WTC11 (cell line): ENCODE results near the gene FNDC1.

Experiments
- JAZF1 ChIP-seq: fragments of 250-450 bp; sonication (Bioruptor Pico); IDR thresholded peaks from 2 replicates; pipeline ENCODE4 v1.9.0; 2021; ENCODE audit warnings: moderate library complexity, mild to moderate bottlenecking, inconsistent platforms
- JUN ChIP-seq: sonication (generic); formaldehyde crosslinking; IDR thresholded peaks from 2 replicates; pipeline ENCODE4 v1.8.0; 2023; ENCODE audit warnings: mild to moderate bottlenecking, missing genetic modification reagents
- NFE2L1 ChIP-seq: sonication (generic); formaldehyde crosslinking; IDR thresholded peaks from 2 replicates; pipeline ENCODE4 v1.8.1; 2023; ENCODE audit warnings: missing genetic modification reagents
- TF ChIP-seq, protein P1 (sequence below): fragments of 200-600 bp; IDR thresholded peaks from 2 replicates; pipeline ENCODE4 v1.8.0; 2022; ENCODE audit warnings: antibody characterized with exemption
- TF ChIP-seq, protein P2 (sequence below): sonication (generic); formaldehyde crosslinking; IDR thresholded peaks from 2 replicates; pipeline ENCODE4 v1.8.1; 2022; ENCODE audit warnings: low read depth, missing genetic modification reagents, borderline replicate concordance
- TF ChIP-seq, protein P3 (sequence below): sonication (generic); formaldehyde crosslinking; conservative IDR thresholded peaks from 2 replicates; pipeline ENCODE4 v1.8.1; 2022; ENCODE audit warnings: mild to moderate bottlenecking, missing genetic modification reagents
- TF ChIP-seq, protein P4 (sequence below): fragments of 250-450 bp; sonication (Bioruptor Pico); IDR thresholded peaks from 2 replicates; pipeline ENCODE4 v1.9.0; 2021; ENCODE audit warnings: moderate library complexity, mild to moderate bottlenecking, inconsistent platforms, borderline replicate concordance
- TF ChIP-seq, protein P5 (sequence below): sonication (generic); formaldehyde crosslinking; IDR thresholded peaks from 2 replicates; pipeline ENCODE4 v1.8.1; 2023; ENCODE audit warnings: mild to moderate bottlenecking, missing genetic modification reagents, borderline replicate concordance

DNA sequence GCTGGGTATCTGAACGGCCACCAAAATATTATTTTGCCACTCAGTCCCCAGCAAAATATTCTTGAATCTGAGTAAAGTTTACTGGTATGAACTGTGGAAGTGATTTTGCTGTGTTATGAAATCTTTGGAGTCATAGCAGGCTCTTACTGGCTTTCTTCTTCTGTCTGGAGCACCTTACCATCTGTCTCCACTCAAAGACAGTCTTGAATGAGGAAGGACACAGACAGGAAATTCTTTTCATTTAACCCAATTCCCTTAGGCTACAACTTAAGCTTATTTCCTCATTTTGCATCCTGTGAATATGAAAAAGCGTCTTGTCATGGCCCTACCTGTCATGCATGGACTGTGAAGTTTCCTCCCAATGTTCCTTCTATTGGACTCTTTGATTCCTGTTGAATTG lies 24.7 kb downstream of the FNDC1 start:
- TF ChIP-seq, protein P1, sequence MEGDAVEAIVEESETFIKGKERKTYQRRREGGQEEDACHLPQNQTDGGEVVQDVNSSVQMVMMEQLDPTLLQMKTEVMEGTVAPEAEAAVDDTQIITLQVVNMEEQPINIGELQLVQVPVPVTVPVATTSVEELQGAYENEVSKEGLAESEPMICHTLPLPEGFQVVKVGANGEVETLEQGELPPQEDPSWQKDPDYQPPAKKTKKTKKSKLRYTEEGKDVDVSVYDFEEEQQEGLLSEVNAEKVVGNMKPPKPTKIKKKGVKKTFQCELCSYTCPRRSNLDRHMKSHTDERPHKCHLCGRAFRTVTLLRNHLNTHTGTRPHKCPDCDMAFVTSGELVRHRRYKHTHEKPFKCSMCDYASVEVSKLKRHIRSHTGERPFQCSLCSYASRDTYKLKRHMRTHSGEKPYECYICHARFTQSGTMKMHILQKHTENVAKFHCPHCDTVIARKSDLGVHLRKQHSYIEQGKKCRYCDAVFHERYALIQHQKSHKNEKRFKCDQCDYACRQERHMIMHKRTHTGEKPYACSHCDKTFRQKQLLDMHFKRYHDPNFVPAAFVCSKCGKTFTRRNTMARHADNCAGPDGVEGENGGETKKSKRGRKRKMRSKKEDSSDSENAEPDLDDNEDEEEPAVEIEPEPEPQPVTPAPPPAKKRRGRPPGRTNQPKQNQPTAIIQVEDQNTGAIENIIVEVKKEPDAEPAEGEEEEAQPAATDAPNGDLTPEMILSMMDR: no peak
- TF ChIP-seq JAZF1 (no peak), JUN (no peak), NFE2L1 (no peak)
- TF ChIP-seq, protein P2, sequence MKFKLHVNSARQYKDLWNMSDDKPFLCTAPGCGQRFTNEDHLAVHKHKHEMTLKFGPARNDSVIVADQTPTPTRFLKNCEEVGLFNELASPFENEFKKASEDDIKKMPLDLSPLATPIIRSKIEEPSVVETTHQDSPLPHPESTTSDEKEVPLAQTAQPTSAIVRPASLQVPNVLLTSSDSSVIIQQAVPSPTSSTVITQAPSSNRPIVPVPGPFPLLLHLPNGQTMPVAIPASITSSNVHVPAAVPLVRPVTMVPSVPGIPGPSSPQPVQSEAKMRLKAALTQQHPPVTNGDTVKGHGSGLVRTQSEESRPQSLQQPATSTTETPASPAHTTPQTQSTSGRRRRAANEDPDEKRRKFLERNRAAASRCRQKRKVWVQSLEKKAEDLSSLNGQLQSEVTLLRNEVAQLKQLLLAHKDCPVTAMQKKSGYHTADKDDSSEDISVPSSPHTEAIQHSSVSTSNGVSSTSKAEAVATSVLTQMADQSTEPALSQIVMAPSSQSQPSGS (CRISPR knock-in tag): no peak
- TF ChIP-seq, protein P3, sequence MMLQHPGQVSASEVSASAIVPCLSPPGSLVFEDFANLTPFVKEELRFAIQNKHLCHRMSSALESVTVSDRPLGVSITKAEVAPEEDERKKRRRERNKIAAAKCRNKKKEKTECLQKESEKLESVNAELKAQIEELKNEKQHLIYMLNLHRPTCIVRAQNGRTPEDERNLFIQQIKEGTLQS (CRISPR knock-in tag): no peak
- TF ChIP-seq, protein P4, sequence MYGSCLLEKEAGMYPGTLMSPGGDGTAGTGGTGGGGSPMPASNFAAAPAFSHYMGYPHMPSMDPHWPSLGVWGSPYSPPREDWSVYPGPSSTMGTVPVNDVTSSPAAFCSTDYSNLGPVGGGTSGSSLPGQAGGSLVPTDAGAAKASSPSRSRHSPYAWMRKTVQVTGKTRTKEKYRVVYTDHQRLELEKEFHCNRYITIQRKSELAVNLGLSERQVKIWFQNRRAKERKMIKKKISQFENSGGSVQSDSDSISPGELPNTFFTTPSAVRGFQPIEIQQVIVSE (CRISPR knock-in tag): no peak
- TF ChIP-seq, protein P5, sequence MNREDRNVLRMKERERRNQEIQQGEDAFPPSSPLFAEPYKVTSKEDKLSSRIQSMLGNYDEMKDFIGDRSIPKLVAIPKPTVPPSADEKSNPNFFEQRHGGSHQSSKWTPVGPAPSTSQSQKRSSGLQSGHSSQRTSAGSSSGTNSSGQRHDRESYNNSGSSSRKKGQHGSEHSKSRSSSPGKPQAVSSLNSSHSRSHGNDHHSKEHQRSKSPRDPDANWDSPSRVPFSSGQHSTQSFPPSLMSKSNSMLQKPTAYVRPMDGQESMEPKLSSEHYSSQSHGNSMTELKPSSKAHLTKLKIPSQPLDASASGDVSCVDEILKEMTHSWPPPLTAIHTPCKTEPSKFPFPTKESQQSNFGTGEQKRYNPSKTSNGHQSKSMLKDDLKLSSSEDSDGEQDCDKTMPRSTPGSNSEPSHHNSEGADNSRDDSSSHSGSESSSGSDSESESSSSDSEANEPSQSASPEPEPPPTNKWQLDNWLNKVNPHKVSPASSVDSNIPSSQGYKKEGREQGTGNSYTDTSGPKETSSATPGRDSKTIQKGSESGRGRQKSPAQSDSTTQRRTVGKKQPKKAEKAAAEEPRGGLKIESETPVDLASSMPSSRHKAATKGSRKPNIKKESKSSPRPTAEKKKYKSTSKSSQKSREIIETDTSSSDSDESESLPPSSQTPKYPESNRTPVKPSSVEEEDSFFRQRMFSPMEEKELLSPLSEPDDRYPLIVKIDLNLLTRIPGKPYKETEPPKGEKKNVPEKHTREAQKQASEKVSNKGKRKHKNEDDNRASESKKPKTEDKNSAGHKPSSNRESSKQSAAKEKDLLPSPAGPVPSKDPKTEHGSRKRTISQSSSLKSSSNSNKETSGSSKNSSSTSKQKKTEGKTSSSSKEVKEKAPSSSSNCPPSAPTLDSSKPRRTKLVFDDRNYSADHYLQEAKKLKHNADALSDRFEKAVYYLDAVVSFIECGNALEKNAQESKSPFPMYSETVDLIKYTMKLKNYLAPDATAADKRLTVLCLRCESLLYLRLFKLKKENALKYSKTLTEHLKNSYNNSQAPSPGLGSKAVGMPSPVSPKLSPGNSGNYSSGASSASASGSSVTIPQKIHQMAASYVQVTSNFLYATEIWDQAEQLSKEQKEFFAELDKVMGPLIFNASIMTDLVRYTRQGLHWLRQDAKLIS (CRISPR knock-in tag): no peak
